ENCODE measurements around the gene IQCH.
"Not testable (repeated sequence)": the region's sequence is repeated elsewhere in the genome, so short reads cannot be mapped to it uniquely, and the experiment has no call there.

Gene IQCH

GRCh38 chr15:67422296-67422695, 167.7 kb downstream of the IQCH start:
- no peak for FAIRE-seq
- DNase-seq (ENCODE audit: insufficient read length) = no peak

DNA sequence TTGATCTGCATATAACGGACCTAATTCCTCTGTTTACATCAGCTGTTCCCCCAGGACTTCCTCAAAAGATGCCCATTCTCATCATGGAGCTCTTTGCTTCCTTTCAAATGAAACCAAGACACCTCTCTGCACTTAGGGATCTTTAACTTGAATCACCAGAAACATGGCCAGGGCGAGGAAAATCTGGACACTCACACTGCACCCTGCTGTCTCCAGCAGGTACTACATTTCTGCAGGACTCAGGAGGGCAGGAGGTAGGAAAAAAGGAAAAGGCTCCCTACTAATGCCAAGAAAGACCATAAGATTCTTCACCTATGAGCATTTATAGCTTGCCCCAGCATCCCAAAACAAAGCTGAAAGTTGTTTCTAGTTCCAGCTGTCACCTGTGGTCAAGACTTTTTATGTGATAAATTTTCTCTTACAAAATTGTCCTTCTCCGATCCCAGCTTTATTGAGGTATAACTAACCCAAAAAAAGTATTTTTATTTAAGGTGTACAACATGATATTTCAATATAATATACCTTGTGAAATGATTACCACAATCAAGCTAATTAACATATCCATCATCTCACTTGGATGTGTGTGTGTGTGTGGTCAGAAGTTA, 179.0 kb downstream of the IQCH start:
- TF ChIP-seq POLR2A (IDR thresholded peaks at IDR 0.05; ENCODE audit: low read depth, low read length) (no peak), POLR2AphosphoS5 (IDR thresholded peaks at IDR 0.05; ENCODE audit: low read depth, low read length) (no peak), TAF1 (IDR thresholded peaks at IDR 0.05; ENCODE audit: borderline replicate concordance, low read depth, low read length) (no peak)
- DNase-seq (ENCODE audit: insufficient read length) = peak; percentile 13
- FAIRE-seq = peak; percentile 48

More at GRCh38 chr15:67422296-67422695, 167.7 kb downstream of the IQCH start:
- no peak for TF ChIP-seq POLR2A (IDR thresholded peaks at IDR 0.05; ENCODE audit: low read depth, low read length)
- TF ChIP-seq TAF1 (IDR thresholded peaks at IDR 0.05; ENCODE audit: borderline replicate concordance, low read depth, low read length) = no peak
- TF ChIP-seq POLR2AphosphoS5 (IDR thresholded peaks at IDR 0.05; ENCODE audit: low read depth, low read length) = no peak

GRCh38 chr15:67436351-67437250, 182.0 kb downstream of the IQCH start:
- DNase-seq (ENCODE audit: insufficient read length); FAIRE-seq: not testable (repeated sequence)

DNA sequence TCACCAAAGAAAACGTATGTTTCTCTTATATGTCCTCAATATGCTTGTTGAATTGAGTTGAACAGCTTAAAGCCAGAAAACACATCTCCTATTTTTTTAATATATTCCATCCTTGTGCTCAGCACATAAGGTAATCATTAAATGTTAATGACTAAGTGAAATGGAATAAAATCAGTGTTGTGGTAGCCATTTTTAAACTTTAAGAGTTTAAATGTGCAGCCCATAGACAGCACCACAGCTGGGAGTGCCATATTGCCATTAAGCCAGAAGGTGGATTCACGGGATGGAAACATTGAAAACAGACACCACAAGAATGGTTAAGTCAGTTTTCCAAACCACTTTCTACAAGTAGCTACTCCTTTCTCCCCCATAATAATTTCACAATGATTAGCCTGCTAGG, 189.5 kb downstream of the IQCH start:
- TF ChIP-seq POLR2A (IDR thresholded peaks at IDR 0.05; ENCODE audit: low read depth, low read length) = no peak
- no peak for TF ChIP-seq POLR2AphosphoS5 (IDR thresholded peaks at IDR 0.05; ENCODE audit: low read depth, low read length)
- no peak for TF ChIP-seq TAF1 (IDR thresholded peaks at IDR 0.05; ENCODE audit: borderline replicate concordance, low read depth, low read length)
- no peak for FAIRE-seq
- no peak for DNase-seq (ENCODE audit: insufficient read length)

GRCh38 chr15:67446449-67446848, 191.9 kb downstream of the IQCH start:
- no peak for TF ChIP-seq POLR2AphosphoS5 (IDR thresholded peaks at IDR 0.05; ENCODE audit: low read depth, low read length)
- TF ChIP-seq POLR2A (IDR thresholded peaks at IDR 0.05; ENCODE audit: low read depth, low read length) = no peak
- TF ChIP-seq TAF1 (IDR thresholded peaks at IDR 0.05; ENCODE audit: borderline replicate concordance, low read depth, low read length) = no peak
- no peak for FAIRE-seq
- no peak for DNase-seq (ENCODE audit: insufficient read length)

DNA sequence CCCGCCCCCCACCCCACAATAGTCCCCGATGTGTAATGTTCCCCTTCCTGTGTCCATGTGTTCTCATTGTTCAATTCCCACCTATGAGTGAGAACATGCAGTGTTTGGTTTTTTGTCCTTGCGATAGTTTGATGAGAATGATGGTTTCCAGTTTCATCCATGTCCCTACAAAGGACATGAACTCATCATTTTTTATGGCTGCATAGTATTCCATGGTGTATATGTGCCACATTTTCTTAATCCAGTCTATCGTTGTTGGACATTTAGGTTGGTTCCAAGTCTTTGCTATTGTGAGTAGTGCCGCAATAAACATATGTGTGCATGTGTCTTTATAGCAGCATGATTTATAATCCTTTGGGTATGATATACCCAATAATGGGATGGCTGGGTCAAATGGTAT, 193.8 kb downstream of the IQCH start:
- not testable (repeated sequence) for FAIRE-seq; DNase-seq (ENCODE audit: insufficient read length)

DNA sequence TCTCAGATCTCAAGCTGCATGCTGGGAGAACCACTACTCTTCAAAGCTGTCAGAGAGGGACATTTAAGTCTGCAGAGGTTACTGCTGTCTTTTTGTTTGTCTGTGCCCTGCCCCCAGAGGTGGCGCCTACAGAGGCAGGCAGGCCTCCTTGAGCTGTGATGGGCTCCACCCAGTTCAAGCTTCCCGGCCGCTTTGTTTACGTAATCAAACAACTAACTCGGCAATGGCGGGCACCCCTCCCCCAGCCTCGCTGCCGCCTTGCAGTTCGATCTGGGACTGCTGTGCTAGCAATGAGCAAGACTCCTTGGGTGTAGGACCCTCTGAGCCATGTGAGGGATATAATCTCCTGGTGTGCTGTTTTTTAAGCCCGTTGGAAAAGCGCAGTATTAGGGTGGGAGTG, 199.1 kb downstream of the IQCH start:
- not testable (repeated sequence) for FAIRE-seq; DNase-seq (ENCODE audit: insufficient read length)

GRCh38 chr15:67456677-67457529, 202.3 kb downstream of the IQCH start:
- FAIRE-seq (peak; percentile 82), DNase-seq (ENCODE audit: insufficient read length) (peak; percentile 55)
- TF ChIP-seq POLR2A (IDR thresholded peaks at IDR 0.05; ENCODE audit: low read depth, low read length) = no peak
- no peak for TF ChIP-seq POLR2AphosphoS5 (IDR thresholded peaks at IDR 0.05; ENCODE audit: low read depth, low read length)
- TF ChIP-seq TAF1 (IDR thresholded peaks at IDR 0.05; ENCODE audit: borderline replicate concordance, low read depth, low read length) = no peak

- DNase-seq (ENCODE audit: insufficient read length) (no peak), FAIRE-seq (no peak)
- TF ChIP-seq POLR2AphosphoS5 (IDR thresholded peaks at IDR 0.05; ENCODE audit: low read depth, low read length) = no peak
Measured at GRCh38 chr15:67458331-67459029, 203.9 kb downstream of the IQCH start.

- no peak for FAIRE-seq
- DNase-seq (ENCODE audit: insufficient read length) = no peak
- no peak for TF ChIP-seq POLR2A (IDR thresholded peaks at IDR 0.05; ENCODE audit: low read depth, low read length)
- TF ChIP-seq POLR2AphosphoS5 (IDR thresholded peaks at IDR 0.05; ENCODE audit: low read depth, low read length) = no peak
- no peak for TF ChIP-seq TAF1 (IDR thresholded peaks at IDR 0.05; ENCODE audit: borderline replicate concordance, low read depth, low read length)
Measured at GRCh38 chr15:67460521-67460920, 205.9 kb downstream of the IQCH start.

DNA sequence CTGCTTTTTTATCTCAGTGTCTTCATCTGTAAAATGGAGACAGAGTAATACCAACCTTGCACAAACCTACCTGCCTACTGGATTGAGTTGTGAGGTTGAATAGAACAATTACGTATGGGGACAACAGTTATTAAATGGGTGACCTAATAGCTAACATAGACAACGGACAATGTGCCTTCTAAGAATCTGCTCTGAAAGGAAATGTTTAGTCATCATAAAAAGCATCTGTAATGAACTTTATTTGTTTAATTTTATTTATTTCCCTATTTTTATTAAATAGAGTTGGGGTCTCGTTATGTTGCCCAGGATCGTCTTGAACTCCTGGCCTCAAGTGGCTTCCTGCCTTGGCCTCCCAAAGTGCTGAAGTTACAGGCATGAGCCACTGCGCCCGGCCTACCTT, 207.1 kb downstream of the IQCH start:
- DNase-seq (ENCODE audit: insufficient read length) = no peak
- FAIRE-seq = no peak
- TF ChIP-seq TAF1 (IDR thresholded peaks at IDR 0.05; ENCODE audit: borderline replicate concordance, low read depth, low read length) = no peak
- no peak for TF ChIP-seq POLR2A (IDR thresholded peaks at IDR 0.05; ENCODE audit: low read depth, low read length)
- no peak for TF ChIP-seq POLR2AphosphoS5 (IDR thresholded peaks at IDR 0.05; ENCODE audit: low read depth, low read length)
